Endothelial cell of umbilical vein (primary cell): ENCODE measurements around the gene IL21. TPM values are rescaled to one million over a fixed set of nuclear protein-coding genes. Genes with fewer than 3 reads are reported as not detected.

ENCODE experiments used
- BruUV-seq: library from RNA; stranded (reverse); fragments of 400-500 nt; replicated peaks from 2 replicates; lab custom pipeline; 2021; lab: Mats Ljungman, UMichigan
- CTCF ChIA-PET: fragments of 300-600, 350-600 bp; sonication (Branson Sonifier 250); formaldehyde crosslinking; loops from one replicate; lab custom pipeline; 2021; ENCODE audit warnings: antibody characterized with exemption, inconsistent platforms; lab: Charles Lee
- POLR2A ChIA-PET: fragments of 300-600, 350-600 bp; sonication (Branson Sonifier 250); formaldehyde crosslinking; loops from one replicate; lab custom pipeline; 2021; ENCODE audit warnings: antibody characterized with exemption, inconsistent platforms; lab: Charles Lee
- DNase-seq: peaks from one replicate; pipeline ENCODE4 v3.0.0-alpha.2; 2011; ENCODE audit warnings: low read depth, low spot score
- FAIRE-seq: peaks from 2 replicates; lab custom pipeline; 2011; peaks lifted over from hg19 to GRCh38; lab: Jason Lieb, UNC
- H2AFZ ChIP-seq: 2 replicates; pipeline ENCODE4 v1.6.0; 2012; ENCODE audit warnings: low read depth, low read length, control low read depth, inconsistent platforms
- H3K27ac ChIP-seq: 2 replicates; pipeline ENCODE4 v1.5.1; 2011; ENCODE audit warnings: low read depth, mild to moderate bottlenecking, control low read depth, low read length, moderate library complexity; ENCODE audit not compliant: insufficient read depth
- H3K27me3 ChIP-seq, 2 experiments: 2 replicates each; pipeline versions ENCODE4 v1.6.0 to v1.6.1; 2011; ENCODE audit warnings: low read length in 2 of 2, mixed read lengths in 1 of 2; ENCODE audit not compliant: control insufficient read depth in 2 of 2, insufficient read depth in 2 of 2
- H3K36me3 ChIP-seq, 2 experiments: 2 replicates in 1 of 2; 3 replicates in 1 of 2; pipeline ENCODE4 v1.5.1; 2011; ENCODE audit warnings: low read length in 2 of 2, mild to moderate bottlenecking in 1 of 2, moderate library complexity in 1 of 2; ENCODE audit not compliant: control insufficient read depth in 2 of 2, insufficient read depth in 2 of 2; ENCODE audit errors: extremely low read depth in 1 of 2
- H3K4me1 ChIP-seq: 3 replicates; pipeline ENCODE4 v1.5.1; 2011; ENCODE audit warnings: mild to moderate bottlenecking, low read length; ENCODE audit not compliant: control insufficient read depth, insufficient read depth; ENCODE audit errors: extremely low read depth
- H3K4me2 ChIP-seq: 2 replicates; pipeline ENCODE4 v1.6.1; 2011; ENCODE audit warnings: low read length, control low read depth, mixed read lengths; ENCODE audit not compliant: insufficient read depth
- H3K4me3 ChIP-seq, 3 experiments: fragments of 200-600 bp in 1 of 3; sonication (generic), shearing (Covaris generic) in 1 of 3; replicated peaks in 1 of 3; 2 replicates each; pipeline ENCODE4 v1.5.1; 2011 to 2016; ENCODE audit warnings: control low read depth in 3 of 3, low read length in 3 of 3, mild to moderate bottlenecking in 2 of 3, inconsistent platforms in 1 of 3, low read depth in 1 of 3, moderate library complexity in 1 of 3; ENCODE audit not compliant: insufficient read depth in 1 of 3
- H3K79me2 ChIP-seq: 2 replicates; pipeline ENCODE4 v1.6.0; 2012; ENCODE audit warnings: low read length, inconsistent platforms; ENCODE audit not compliant: control insufficient read depth, insufficient read depth
- H3K9ac ChIP-seq: replicated peaks from 2 replicates; pipeline ENCODE3; 2011; ENCODE audit warnings: low read length, control low read depth; ENCODE audit not compliant: insufficient read depth; ENCODE audit errors: extremely low read depth
- H3K9me1 ChIP-seq: replicated peaks from 3 replicates; pipeline ENCODE4 v1.6.0; 2011; ENCODE audit warnings: mild to moderate bottlenecking, low read length; ENCODE audit not compliant: control insufficient read depth, insufficient read depth; ENCODE audit errors: extremely low read depth
- H3K9me3 ChIP-seq: replicated peaks from 2 replicates; pipeline ENCODE4 v1.5.1; 2012; ENCODE audit warnings: low read length, inconsistent platforms; ENCODE audit not compliant: control insufficient read depth, insufficient read depth
- H4K20me1 ChIP-seq: replicated peaks from 2 replicates; pipeline ENCODE3; 2011; ENCODE audit warnings: mild to moderate bottlenecking, low read length; ENCODE audit not compliant: control insufficient read depth, insufficient read depth; ENCODE audit errors: extremely low read depth
- MAX ChIP-seq: IDR thresholded peaks from 2 replicates; pipeline ENCODE4 v1.6.1; 2011; ENCODE audit not compliant: insufficient read depth, insufficient read length
- MYC ChIP-seq: IDR thresholded peaks from one replicate; pipeline ENCODE4 v1.6.1; 2011; ENCODE audit warnings: mild to moderate bottlenecking, low read depth, low read length
- dilution Hi-C: fragments of 300-500 bp; cut with MboI; formaldehyde crosslinking; loops from one replicate; pipeline ENCODE4 v1.15.0; 2019; ENCODE audit warnings: low sequenced_read_pairs; ENCODE audit not compliant: extremely low pct_ligation_motif_present
- intact Hi-C: fragments of 100-400 bp; cut with micrococcal nuclease; formaldehyde crosslinking; loops from one replicate; pipeline ENCODE4 v1.10.0; 2022
- polyA plus RNA-seq, 4 experiments: library from polyadenylated mRNA; depleted of rRNA in 3 of 4; stranded (reverse) in 3 of 4; unstranded in 1 of 4; fragments of >200 nt; gene quantifications; 2 replicates each; pipeline versions ENCODE4 v1.2.1 to v1.2.3, GENCODE V29; 2011 to 2012; ENCODE audit warnings: missing spikeins in 1 of 4
- total RNA-seq: library from RNA; stranded (reverse); gene quantifications from 2 replicates; pipeline ENCODE4 v1.2.3, GENCODE V29; 2021
- TF ChIP-seq, protein P1 (sequence below), 2 donors: IDR thresholded peaks; 1 replicate in 1 of 2; 2 replicates in 1 of 2; pipeline ENCODE4 v1.5.1; 2011; ENCODE audit warnings: low read length in 2 of 2, mild to moderate bottlenecking in 2 of 2, moderate library complexity in 2 of 2, control low read depth in 1 of 2, inconsistent platforms in 1 of 2, low read depth in 1 of 2; ENCODE audit not compliant: insufficient read depth in 1 of 2; ENCODE audit errors: extremely low read depth in 1 of 2

IL21 gene
- total and polyA plus RNA-seq, 2 donors (not counting 3 experiments of a cell fraction or from before 2014, with no cell fraction given) = not detected

DNA sequence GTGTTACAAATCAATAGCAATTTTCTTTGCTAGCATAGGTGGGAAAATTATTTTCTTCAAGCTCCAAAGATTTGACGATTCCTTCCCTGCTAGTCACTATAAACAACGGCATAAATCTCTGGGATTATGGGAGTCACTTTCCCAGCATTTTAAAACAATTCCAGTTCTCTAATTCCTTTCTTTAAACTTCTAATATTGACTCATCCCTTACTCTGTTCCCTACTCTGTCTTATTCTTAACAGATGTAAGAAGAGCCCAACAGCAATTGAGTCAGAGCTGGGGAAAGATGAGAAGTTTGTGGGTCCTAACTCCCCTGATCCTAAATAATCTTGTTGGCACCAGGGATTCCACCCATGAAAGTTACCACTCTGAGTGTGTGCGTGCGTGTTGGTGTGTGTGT, 47.4 kb upstream of the IL21 start:
- POLR2A ChIA-PET = no interaction called here
- H3K4me3 ChIP-seq = no peak overlapping the region
- H3K4me2 ChIP-seq = no peak overlapping the region

More for the DNA sequence above, 47.4 kb upstream of the IL21 start:
- intact Hi-C loops (no loop called here), dilution Hi-C loops (no loop called here)
- no peaks in the 10 kb centered on the region for H4K20me1 ChIP-seq
- no peak for FAIRE-seq
- no peaks in the 10 kb centered on the region for H3K79me2 ChIP-seq
- peaks cover 45% of the 10 kb centered on the region for H3K4me1 ChIP-seq
- H3K9me1 ChIP-seq = no peaks in the 10 kb centered on the region
- H3K36me3 ChIP-seq = no peaks in the 10 kb centered on the region
- BruUV-seq = no TSS peak
- H3K9me3 ChIP-seq = no peaks in the 10 kb centered on the region
- H3K9ac ChIP-seq = no peak overlapping the region
- H2AFZ ChIP-seq = no peak overlapping the region
- DNase-seq = no peak
- CTCF ChIA-PET = interaction anchor here (3.9 kb wide), 1 partner anchor 49 kb away, joined by 16 read pairs; no protein-coding TSS in a partner anchor
- TF ChIP-seq MAX (no peak), MYC (no peak)
- TF ChIP-seq, protein P1, sequence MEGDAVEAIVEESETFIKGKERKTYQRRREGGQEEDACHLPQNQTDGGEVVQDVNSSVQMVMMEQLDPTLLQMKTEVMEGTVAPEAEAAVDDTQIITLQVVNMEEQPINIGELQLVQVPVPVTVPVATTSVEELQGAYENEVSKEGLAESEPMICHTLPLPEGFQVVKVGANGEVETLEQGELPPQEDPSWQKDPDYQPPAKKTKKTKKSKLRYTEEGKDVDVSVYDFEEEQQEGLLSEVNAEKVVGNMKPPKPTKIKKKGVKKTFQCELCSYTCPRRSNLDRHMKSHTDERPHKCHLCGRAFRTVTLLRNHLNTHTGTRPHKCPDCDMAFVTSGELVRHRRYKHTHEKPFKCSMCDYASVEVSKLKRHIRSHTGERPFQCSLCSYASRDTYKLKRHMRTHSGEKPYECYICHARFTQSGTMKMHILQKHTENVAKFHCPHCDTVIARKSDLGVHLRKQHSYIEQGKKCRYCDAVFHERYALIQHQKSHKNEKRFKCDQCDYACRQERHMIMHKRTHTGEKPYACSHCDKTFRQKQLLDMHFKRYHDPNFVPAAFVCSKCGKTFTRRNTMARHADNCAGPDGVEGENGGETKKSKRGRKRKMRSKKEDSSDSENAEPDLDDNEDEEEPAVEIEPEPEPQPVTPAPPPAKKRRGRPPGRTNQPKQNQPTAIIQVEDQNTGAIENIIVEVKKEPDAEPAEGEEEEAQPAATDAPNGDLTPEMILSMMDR (IDR thresholded peaks at IDR 0.05; ENCODE audit: extremely low read depth in 1 of 2, insufficient read depth in 1 of 2, low read depth in 1 of 2, low read length in 2 of 2) = no peak
- no peaks in the 10 kb centered on the region for H3K27me3 ChIP-seq
- H3K27ac ChIP-seq = no peak overlapping the region
